Activated CD8-positive, alpha-beta memory T cell treated with anti-CD3 and anti-CD28 coated beads, Interleukin-2, amount 10 ng/mL, durations not matched to agents 7 days and 5 days (primary cell): ENCODE data around the gene HS3ST1. TPM values are rescaled to one million over a fixed set of nuclear protein-coding genes. Genes with fewer than 3 reads are reported as not detected.

Experiments used
- ATAC-seq: fragments of 150-1000 bp; cut with Tn5 transposase; one replicate; pipeline ENCODE4 v1.10.0; 2021; ENCODE audit warnings: moderate library complexity
- CTCF ChIA-PET: fragments of 350-600 bp; sonication (Branson Sonifier 250); formaldehyde crosslinking; loops from one replicate; lab custom pipeline; 2021; ENCODE audit warnings: antibody characterized with exemption; lab: Charles Lee
- DNase-seq: peaks from one replicate; pipeline ENCODE4 v3.0.0-alpha.2; 2020
- H3K27ac Mint-ChIP-seq: one replicate; pipeline ENCODE4 v1.8.0; 2021; ENCODE audit warnings: mild to moderate bottlenecking, mixed read lengths
- H3K27me3 Mint-ChIP-seq: one replicate; pipeline ENCODE4 v1.8.0; 2021; ENCODE audit warnings: mixed read lengths
- H3K36me3 Mint-ChIP-seq: one replicate; pipeline ENCODE4 v1.8.0; 2021; ENCODE audit warnings: mild to moderate bottlenecking, mixed read lengths
- H3K4me1 Mint-ChIP-seq: one replicate; pipeline ENCODE4 v1.8.0; 2021; ENCODE audit warnings: mixed read lengths
- H3K4me3 Mint-ChIP-seq: one replicate; pipeline ENCODE4 v1.8.0; 2021; ENCODE audit warnings: mild to moderate bottlenecking, moderate library complexity, mixed read lengths
- H3K9me3 Mint-ChIP-seq: one replicate; pipeline ENCODE4 v1.8.0; 2022; ENCODE audit warnings: low read depth, mixed read lengths
- microRNA-seq: library from miRNA; unstranded; fragments of <30 nt; microRNA quantifications from one replicate; pipeline ENCODE4 v1.2.0, GENCODE V29; 2022
- total RNA-seq, 2 experiments: library from RNA; stranded (reverse); gene quantifications; one replicate each; pipeline ENCODE4 v1.2.3, GENCODE V29; 2021

Gene HS3ST1
- total RNA-seq, 2 experiments from 2014 or later, result 0.19 TPM; not detected in 1

GRCh38 chr4:11367371-11367770, 61.3 kb downstream of the HS3ST1 start:
- DNase-seq, result no peak
- H3K4me3 Mint-ChIP-seq, result no peak overlapping the region
- no peak for ATAC-seq
- H3K36me3 Mint-ChIP-seq, result no peaks in the 10 kb centered on the region
- CTCF ChIA-PET, result no interaction called here
- no peaks in the 10 kb centered on the region for H3K4me1 Mint-ChIP-seq
- H3K27me3 Mint-ChIP-seq, result peaks cover 9% of the 10 kb centered on the region
- H3K9me3 Mint-ChIP-seq, result no peaks in the 10 kb centered on the region
- H3K27ac Mint-ChIP-seq, result no peak overlapping the region

- Mint-ChIP-seq H3K36me3 (no peaks in the 10 kb centered on the region), H3K4me3 (no peak overlapping the region), H3K27ac (no peak overlapping the region), H3K27me3 (peaks cover 9% of the 10 kb centered on the region), H3K9me3 (no peaks in the 10 kb centered on the region), H3K4me1 (no peaks in the 10 kb centered on the region)
- CTCF ChIA-PET, result no interaction called here
- ATAC-seq, result no peak
- no peak for DNase-seq
These were observed 61.8 kb downstream of the HS3ST1 start for GRCh38 chr4:11366859-11367258.

GRCh38 chr4:11365039-11365438, 63.7 kb downstream of the HS3ST1 start:
- no peaks in the 10 kb centered on the region for H3K9me3 Mint-ChIP-seq
- H3K27ac Mint-ChIP-seq, result no peak overlapping the region
- no peak for DNase-seq
- CTCF ChIA-PET, result no interaction called here
- H3K36me3 Mint-ChIP-seq, result no peaks in the 10 kb centered on the region
- peaks cover 9% of the 10 kb centered on the region for H3K27me3 Mint-ChIP-seq
- H3K4me1 Mint-ChIP-seq, result no peaks in the 10 kb centered on the region
- no peak for ATAC-seq
- H3K4me3 Mint-ChIP-seq, result no peak overlapping the region

DNA sequence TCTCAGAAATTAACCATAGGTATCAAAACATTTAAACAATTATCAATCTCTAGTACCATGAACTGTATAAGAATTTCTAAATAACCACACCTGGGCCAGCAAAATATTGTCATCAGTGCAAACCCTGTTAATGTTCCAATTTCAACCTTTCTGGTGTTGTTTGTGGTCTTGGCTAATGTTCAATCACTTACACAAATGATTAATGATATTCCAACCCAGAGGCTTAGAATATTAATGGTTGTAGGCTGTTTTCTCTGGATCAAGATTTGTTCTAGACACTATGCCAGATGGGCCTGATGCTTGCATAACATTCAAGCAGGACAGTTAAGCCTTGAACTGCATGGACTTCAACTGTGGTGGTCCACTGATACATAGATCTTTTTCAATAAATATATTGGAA, 69.1 kb downstream of the HS3ST1 start:
- no peaks in the 10 kb centered on the region for H3K36me3 Mint-ChIP-seq
- no peaks in the 10 kb centered on the region for H3K27me3 Mint-ChIP-seq
- H3K9me3 Mint-ChIP-seq, result no peaks in the 10 kb centered on the region
- CTCF ChIA-PET, result no interaction called here
- DNase-seq, result no peak
- no peak overlapping the region for H3K4me3 Mint-ChIP-seq
- no peak for ATAC-seq
- no peak overlapping the region for H3K27ac Mint-ChIP-seq
- no peaks in the 10 kb centered on the region for H3K4me1 Mint-ChIP-seq

GRCh38 chr4:11355226-11355625, 73.5 kb downstream of the HS3ST1 start:
- ATAC-seq (no peak), DNase-seq (no peak)
- H3K36me3 Mint-ChIP-seq, result no peaks in the 10 kb centered on the region
- H3K4me1 Mint-ChIP-seq, result no peaks in the 10 kb centered on the region
- no peaks in the 10 kb centered on the region for H3K27me3 Mint-ChIP-seq
- CTCF ChIA-PET, result no interaction called here
- no peak overlapping the region for H3K4me3 Mint-ChIP-seq
- H3K27ac Mint-ChIP-seq, result no peak overlapping the region
- H3K9me3 Mint-ChIP-seq, result no peaks in the 10 kb centered on the region

- Mint-ChIP-seq H3K9me3 (no peaks in the 10 kb centered on the region), H3K27me3 (no peaks in the 10 kb centered on the region), H3K27ac (no peak overlapping the region), H3K36me3 (no peaks in the 10 kb centered on the region), H3K4me3 (no peak overlapping the region), H3K4me1 (no peaks in the 10 kb centered on the region)
- CTCF ChIA-PET, result no interaction called here
- DNase-seq (no peak), ATAC-seq (no peak)
These were observed 74.2 kb downstream of the HS3ST1 start for GRCh38 chr4:11354531-11354930.

GRCh38 chr4:11348449-11349088, 80.1 kb downstream of the HS3ST1 start:
- H3K36me3 Mint-ChIP-seq, result no peaks in the 10 kb centered on the region
- CTCF ChIA-PET, result no interaction called here
- ATAC-seq, result no peak
- DNase-seq, result no peak
- no peak overlapping the region for H3K4me3 Mint-ChIP-seq
- H3K27ac Mint-ChIP-seq, result no peak overlapping the region
- H3K4me1 Mint-ChIP-seq, result no peaks in the 10 kb centered on the region
- H3K27me3 Mint-ChIP-seq, result no peaks in the 10 kb centered on the region
- H3K9me3 Mint-ChIP-seq, result no peaks in the 10 kb centered on the region

DNA sequence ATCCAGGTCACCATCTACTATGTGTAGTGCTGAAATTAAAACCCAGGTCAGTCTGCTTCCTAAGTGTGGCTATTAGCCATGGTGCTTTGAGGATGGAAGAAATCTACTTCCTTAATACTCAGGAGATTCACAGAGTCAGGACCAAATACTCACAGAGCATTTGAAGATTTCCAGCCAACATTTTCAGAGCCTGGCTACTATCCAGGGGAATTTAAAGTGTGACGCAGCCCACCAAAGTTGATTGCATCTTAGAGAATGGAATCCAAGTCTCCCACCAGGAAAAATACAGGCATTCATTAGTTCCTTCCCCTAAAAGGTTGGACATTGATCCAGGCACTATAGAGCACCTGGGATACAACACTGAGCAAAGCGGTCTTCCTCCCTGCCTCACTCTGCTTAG, 83.8 kb downstream of the HS3ST1 start:
- Mint-ChIP-seq H3K9me3 (no peaks in the 10 kb centered on the region), H3K36me3 (no peaks in the 10 kb centered on the region), H3K27me3 (no peaks in the 10 kb centered on the region), H3K4me3 (no peak overlapping the region), H3K27ac (no peak overlapping the region), H3K4me1 (no peaks in the 10 kb centered on the region)
- ATAC-seq, result no peak
- no peak for DNase-seq
- CTCF ChIA-PET, result no interaction called here

GRCh38 chr4:11343536-11343935, 85.2 kb downstream of the HS3ST1 start:
- Mint-ChIP-seq H3K36me3 (no peaks in the 10 kb centered on the region), H3K4me3 (no peak overlapping the region), H3K9me3 (no peaks in the 10 kb centered on the region), H3K27ac (no peak overlapping the region), H3K4me1 (no peaks in the 10 kb centered on the region), H3K27me3 (no peaks in the 10 kb centered on the region)
- no peak for ATAC-seq
- DNase-seq, result no peak
- CTCF ChIA-PET, result no interaction called here

Small RNA genes within 50 kb of the gene (microRNA-seq; reads per million reads assigned to microRNA genes)
- gene MIR572, result not detected
